ENCODE results near the gene PLEKHA6. TPM values are rescaled to one million over a fixed set of nuclear protein-coding genes. Genes with fewer than 3 reads are reported as not detected.

The PLEKHA6 gene
- total and polyA plus RNA-seq, 12 donors = 3.3 to 34.9 (median 18.1) TPM

DNA sequence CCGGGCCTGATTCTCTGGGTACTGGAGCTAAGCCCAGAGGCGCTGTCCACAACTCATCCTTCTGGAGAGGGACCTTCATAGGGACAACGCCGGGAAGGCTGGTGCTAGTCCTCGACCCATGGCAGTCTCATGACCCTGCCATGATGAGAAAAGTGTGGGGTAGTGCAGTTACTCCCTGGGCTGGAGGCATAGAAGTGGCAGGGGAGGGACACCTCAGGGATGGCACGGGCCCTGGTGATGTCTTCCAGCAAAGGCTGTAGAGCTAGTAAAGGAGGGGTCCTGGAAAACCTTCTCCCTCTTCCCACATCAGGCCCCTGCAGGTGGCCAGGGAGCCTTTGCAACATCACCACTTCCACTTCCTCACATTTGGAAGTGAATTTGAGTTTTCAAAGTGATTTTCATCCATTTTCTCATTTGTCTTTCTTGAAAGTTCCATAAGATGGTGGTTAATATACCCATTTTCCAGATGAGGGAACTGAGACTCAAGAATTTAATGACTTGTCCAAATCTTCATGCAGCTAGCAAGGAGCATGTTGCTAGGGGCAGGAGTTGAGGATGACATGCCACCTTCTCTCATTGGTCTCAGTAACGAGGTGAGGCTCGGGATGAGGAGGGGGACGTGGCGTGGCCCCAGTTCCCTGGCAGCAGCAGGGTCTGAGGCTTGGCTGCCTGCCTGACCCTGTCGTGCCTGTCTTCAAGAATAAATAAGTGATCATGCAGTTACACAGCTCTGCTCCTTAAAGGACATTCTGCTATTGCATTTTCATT, 142.7 kb downstream of the PLEKHA6 start:
- H3K27ac ChIP-seq = no peak overlapping the region
- TF ChIP-seq, protein P1, sequence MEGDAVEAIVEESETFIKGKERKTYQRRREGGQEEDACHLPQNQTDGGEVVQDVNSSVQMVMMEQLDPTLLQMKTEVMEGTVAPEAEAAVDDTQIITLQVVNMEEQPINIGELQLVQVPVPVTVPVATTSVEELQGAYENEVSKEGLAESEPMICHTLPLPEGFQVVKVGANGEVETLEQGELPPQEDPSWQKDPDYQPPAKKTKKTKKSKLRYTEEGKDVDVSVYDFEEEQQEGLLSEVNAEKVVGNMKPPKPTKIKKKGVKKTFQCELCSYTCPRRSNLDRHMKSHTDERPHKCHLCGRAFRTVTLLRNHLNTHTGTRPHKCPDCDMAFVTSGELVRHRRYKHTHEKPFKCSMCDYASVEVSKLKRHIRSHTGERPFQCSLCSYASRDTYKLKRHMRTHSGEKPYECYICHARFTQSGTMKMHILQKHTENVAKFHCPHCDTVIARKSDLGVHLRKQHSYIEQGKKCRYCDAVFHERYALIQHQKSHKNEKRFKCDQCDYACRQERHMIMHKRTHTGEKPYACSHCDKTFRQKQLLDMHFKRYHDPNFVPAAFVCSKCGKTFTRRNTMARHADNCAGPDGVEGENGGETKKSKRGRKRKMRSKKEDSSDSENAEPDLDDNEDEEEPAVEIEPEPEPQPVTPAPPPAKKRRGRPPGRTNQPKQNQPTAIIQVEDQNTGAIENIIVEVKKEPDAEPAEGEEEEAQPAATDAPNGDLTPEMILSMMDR (IDR thresholded peaks at IDR 0.05) = no peak
- DNase-seq (no peak), ATAC-seq (no peak)
- H3K4me3 ChIP-seq = no peak overlapping the region
- intact Hi-C loops (cut with DNase I) = loop anchor here in 2 of 10 donors (2.0 to 10.0 kb wide), 2 partner anchors 88 to 146 kb away; no protein-coding TSS in a partner anchor
- H3K9me3 ChIP-seq = no peaks in the 10 kb centered on the region
- peaks cover 0 to 13% (median 7%) of the 10 kb centered on the region in 9 donors for H3K4me1 ChIP-seq
- H3K27me3 ChIP-seq = peaks cover 0 to 11% (median 0%) of the 10 kb centered on the region in 7 donors
- peaks cover 0 to 13% (median 0%) of the 10 kb centered on the region in 9 donors for H3K36me3 ChIP-seq
- 84% methylated on average over 11 of the region's 11 CpGs for WGBS, 2 donors

DNA sequence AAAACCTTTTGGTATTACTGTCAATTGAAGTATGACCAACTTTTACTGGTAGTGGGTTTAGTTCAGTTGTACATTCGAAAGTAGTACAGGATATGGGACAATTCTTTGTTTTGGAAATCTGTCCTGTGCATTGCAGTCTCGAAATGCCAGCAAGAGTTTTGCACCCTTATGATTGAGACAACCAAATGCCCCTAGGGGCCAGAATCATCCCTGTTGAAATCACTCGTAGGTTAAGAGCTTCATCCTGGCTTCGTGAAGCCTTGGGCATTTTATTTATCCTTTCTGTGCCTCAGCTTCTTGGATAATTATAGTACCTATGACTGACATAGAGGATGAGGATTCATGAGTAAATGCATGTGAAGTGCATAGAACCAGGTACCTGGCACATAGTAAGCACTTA, 143.5 kb downstream of the PLEKHA6 start:
- intact Hi-C loops (cut with DNase I) = loop anchor here in 2 of 10 donors (2.0 to 10.0 kb wide), 2 partner anchors 89 to 147 kb away; no protein-coding TSS in a partner anchor
- Histone ChIP-seq H3K4me1 (peaks cover 0 to 13% (median 7%) of the 10 kb centered on the region in 9 donors), H3K27me3 (peaks cover 0 to 11% (median 0%) of the 10 kb centered on the region in 7 donors), H3K9me3 (no peaks in the 10 kb centered on the region), H3K27ac (no peak overlapping the region), H3K36me3 (peaks cover 0 to 6% (median 0%) of the 10 kb centered on the region in 9 donors), H3K4me3 (no peak overlapping the region)
- TF ChIP-seq, protein P1 (IDR thresholded peaks at IDR 0.05) = no peak
- ATAC-seq (no peak), DNase-seq (no peak)
- whole genome bisulfite sequencing, 2 donors = 87 to 92% methylated on average over 4 of the region's 4 CpGs

DNA sequence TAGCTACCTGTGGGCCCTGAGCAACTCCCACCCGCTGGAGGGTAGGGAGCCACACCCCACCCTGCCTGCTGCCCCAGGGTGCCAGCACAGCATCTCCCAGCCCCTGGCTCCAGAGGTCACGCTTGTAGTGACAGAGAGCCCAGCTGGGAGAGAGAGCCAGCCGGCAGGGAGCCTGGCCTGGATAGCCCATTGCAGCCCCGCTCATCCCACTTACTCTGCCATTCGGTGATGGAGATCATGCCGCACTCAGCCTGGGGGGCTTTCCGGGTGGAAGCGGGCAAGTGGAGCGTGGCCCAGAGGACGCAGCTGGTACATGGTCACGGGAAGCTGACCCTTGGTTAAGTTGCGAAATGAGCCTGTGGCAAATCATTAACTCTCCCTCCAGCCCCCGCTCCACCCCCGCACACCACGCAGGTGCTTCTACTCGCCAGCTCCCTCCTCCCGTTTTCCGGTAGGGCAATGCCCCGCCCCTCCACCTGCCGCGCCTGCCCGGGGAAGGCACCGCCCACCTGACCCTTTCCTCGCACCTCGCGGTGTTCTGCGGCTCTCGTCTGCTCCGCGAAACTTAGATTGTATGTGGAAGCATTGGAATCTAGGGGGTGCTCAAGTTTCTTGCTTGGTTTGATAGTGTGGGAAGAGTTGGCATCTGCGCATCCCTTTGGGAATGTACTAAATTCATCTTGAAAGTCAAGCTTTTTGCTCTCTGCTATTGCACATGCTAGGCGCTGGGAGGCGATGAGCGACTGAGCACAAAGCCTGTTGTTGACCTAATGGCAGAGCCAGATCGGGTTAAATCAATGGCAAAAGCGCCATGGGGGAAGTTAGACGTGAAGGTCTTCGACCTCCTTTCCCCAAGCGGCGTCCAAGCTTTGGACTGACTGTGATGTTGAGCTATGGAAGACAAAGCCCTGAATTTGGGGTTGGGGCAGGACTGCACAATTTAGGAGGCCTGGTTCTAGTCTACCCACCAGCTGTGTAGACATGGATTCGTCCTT, 145.8 kb downstream of the PLEKHA6 start, which contains the start of gene GOLT1A:
TSS of gene GOLT1A (minus strand) at position 321 of the 995 bp plus-strand sequence. CDS start at position 239, 82 bp downstream.
- Histone ChIP-seq H3K27me3 (peaks cover 0 to 11% (median 0%) of the 10 kb centered on the region in 7 donors), H3K9me3 (no peaks in the 10 kb centered on the region), H3K4me3 (peak within 1 kb of the TSS in 8 of 10 donors; percentile 14 to 40 (median 27)), H3K36me3 (no peaks in the 10 kb centered on the region), H3K4me1 (peaks cover 0 to 13% (median 7%) of the 10 kb centered on the region in 9 donors), H3K27ac (no peak within 1 kb of the TSS)
- DNase-seq (peak; percentile 57 to 58), ATAC-seq (peak; percentile 51 to 83 (median 79))
- intact Hi-C loops (cut with DNase I) = loop anchor here in 7 of 10 donors (1.0 to 10.0 kb wide), 4 partner anchors 91 to 149 kb away; no protein-coding TSS in a partner anchor
- TF ChIP-seq, protein P1 (IDR thresholded peaks at IDR 0.05) = peak; percentile 49 to 80 (median 72)
- 13% methylated on average over 41 of the region's 41 CpGs for WGBS, 2 donors

All from heart right ventricle (tissue), 16 donors.